ENCODE measurements around the gene HMGA1. TPM values are rescaled to one million over a fixed set of nuclear protein-coding genes. Genes with fewer than 3 reads are reported as not detected.

HMGA1 gene
- total RNA-seq, 4 donors from 2014 or later, result 8.1 to 24.5 (median 18.1) TPM

DNA sequence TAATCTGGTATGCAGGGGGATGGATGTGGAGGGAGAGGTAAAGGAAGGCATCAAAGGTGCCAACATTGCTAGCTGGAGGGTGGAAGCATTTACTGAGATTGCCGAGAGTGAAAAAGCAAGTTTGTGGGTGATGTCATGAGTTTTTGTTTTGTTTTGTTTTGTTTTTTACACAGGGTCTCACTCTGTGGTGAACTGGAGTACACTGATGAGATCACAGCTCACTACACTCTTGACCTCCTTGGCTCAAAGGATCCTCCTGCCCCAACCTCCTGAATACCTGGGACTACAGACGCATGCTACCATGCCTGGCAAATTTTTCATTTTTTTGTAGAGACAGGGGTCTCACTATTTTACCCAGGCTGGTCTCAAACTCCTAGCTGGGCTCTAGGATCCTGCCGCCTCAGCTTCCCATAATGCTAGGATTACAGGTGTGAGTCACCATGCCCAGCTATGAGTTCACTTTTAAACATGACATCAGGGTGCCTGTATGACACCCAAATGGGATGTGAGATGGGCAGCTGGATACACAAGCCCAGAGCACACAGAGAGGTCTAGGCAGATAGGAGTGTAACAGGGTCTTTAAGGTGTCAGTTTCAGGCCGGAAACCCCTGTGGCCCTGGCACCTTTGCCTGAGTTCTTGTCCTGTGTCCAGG, 35.1 kb upstream of the HMGA1 start:
- no peaks in the 10 kb centered on the region for H3K36me3 ChIP-seq
- no peak for TF ChIP-seq POLR2AphosphoS5 (IDR thresholded peaks at IDR 0.05)
- ATAC-seq, result no peak
- no peak overlapping the region for H3K4me3 ChIP-seq
- H3K27me3 ChIP-seq, result peaks cover 9% of the 10 kb centered on the region
- H3K27ac ChIP-seq, result no peak overlapping the region
- no peaks in the 10 kb centered on the region for H3K9me3 ChIP-seq
- H3K4me1 ChIP-seq, result peaks cover 0 to 3% (median 0%) of the 10 kb centered on the region in 3 donors
- WGBS, 2 donors (ENCODE audit: low coverage in 1 of 2), result 78 to 81% methylated on average over 2 of the region's 4 CpGs

DNA sequence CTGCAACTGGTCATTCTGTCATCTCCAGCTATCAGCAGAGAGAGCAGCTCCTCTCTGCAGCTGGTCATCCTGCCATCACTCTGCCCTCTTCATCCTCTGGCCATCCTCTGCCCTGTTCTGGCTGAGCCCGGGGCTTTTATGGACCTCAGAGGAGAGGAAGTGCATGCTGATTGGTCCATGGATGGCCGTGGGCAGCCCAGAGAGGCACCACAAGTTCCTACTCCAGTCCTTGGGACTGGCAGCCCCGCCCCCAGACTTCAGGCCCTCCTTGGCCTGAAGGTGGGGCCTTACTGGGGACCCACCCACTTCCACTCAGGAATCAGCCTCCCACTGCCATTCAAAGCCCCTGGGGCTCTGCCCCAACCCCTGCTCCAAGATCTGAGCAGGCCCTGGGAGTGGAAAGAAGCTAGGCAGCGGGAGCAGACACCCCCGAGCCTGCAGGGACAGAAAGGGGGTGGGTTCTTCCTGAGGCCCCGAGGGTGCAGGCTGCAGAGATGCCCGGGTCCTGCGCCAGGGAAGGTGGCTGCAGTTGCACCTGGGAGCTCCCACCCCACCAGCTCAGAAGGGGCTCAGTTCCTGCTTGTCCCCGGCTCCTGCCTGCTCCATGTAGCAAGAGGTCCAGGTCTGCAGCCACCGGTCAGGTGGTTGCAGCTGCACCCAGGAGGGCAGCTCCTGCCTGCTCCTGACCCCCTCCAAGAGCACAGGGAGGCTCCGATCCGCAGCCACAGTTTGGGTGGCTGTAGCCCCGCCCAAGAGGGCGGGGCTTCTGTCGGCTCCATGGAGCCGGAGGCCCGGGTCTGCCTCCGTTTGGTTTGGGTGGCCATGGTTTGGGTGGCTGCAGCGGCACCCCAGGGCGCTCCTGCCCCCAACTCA, 34.1 kb upstream of the HMGA1 start:
- Histone ChIP-seq H3K4me3 (no peak overlapping the region), H3K9me3 (no peaks in the 10 kb centered on the region), H3K27ac (no peak overlapping the region), H3K4me1 (no peaks in the 10 kb centered on the region), H3K36me3 (no peaks in the 10 kb centered on the region), H3K27me3 (peaks cover 9% of the 10 kb centered on the region)
- no CpG with 5 or more reads among the region's 20 CpGs for WGBS, 2 donors (ENCODE audit: low coverage in 1 of 2)
- TF ChIP-seq, protein P1, sequence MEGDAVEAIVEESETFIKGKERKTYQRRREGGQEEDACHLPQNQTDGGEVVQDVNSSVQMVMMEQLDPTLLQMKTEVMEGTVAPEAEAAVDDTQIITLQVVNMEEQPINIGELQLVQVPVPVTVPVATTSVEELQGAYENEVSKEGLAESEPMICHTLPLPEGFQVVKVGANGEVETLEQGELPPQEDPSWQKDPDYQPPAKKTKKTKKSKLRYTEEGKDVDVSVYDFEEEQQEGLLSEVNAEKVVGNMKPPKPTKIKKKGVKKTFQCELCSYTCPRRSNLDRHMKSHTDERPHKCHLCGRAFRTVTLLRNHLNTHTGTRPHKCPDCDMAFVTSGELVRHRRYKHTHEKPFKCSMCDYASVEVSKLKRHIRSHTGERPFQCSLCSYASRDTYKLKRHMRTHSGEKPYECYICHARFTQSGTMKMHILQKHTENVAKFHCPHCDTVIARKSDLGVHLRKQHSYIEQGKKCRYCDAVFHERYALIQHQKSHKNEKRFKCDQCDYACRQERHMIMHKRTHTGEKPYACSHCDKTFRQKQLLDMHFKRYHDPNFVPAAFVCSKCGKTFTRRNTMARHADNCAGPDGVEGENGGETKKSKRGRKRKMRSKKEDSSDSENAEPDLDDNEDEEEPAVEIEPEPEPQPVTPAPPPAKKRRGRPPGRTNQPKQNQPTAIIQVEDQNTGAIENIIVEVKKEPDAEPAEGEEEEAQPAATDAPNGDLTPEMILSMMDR (IDR thresholded peaks at IDR 0.05), result no peak
- TF ChIP-seq EP300 (IDR thresholded peaks at IDR 0.05) (no peak), POLR2AphosphoS5 (IDR thresholded peaks at IDR 0.05) (no peak), POLR2A (IDR thresholded peaks at IDR 0.05) (no peak)
- ATAC-seq, result no peak

DNA sequence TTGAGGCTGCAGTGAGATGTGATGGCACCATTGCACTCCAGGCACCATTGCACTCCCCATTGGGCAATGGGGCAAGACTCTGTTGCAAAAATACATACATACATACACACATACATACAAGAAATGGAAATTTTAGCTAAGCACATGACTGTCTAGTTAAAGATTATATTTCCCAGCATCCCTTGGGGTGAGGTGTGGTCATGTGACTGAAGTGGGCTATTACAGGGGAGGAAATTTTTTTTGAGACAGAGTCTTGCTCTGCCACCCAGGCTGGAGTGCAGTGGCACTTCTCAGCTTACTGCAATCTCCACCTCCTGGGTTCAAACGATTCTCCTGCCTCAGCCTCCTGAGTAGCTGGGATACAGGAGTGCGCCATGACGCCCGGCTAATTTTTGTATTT, 32.0 kb upstream of the HMGA1 start:
- ATAC-seq, result no peak
- Histone ChIP-seq H3K27me3 (peaks cover 9% of the 10 kb centered on the region), H3K4me3 (no peak overlapping the region), H3K27ac (no peak overlapping the region), H3K4me1 (no peaks in the 10 kb centered on the region), H3K36me3 (no peaks in the 10 kb centered on the region), H3K9me3 (no peaks in the 10 kb centered on the region)
- TF ChIP-seq, protein P1 (IDR thresholded peaks at IDR 0.05), result no peak
- no peak for TF ChIP-seq EP300 (IDR thresholded peaks at IDR 0.05)
- no peak for TF ChIP-seq POLR2A (IDR thresholded peaks at IDR 0.05)
- no peak for TF ChIP-seq POLR2AphosphoS5 (IDR thresholded peaks at IDR 0.05)
- WGBS, 2 donors (ENCODE audit: low coverage in 1 of 2), result 80% methylated on average over 1 of the region's 4 CpGs; no CpG with 5 or more reads in 1 of the 2 donors

DNA sequence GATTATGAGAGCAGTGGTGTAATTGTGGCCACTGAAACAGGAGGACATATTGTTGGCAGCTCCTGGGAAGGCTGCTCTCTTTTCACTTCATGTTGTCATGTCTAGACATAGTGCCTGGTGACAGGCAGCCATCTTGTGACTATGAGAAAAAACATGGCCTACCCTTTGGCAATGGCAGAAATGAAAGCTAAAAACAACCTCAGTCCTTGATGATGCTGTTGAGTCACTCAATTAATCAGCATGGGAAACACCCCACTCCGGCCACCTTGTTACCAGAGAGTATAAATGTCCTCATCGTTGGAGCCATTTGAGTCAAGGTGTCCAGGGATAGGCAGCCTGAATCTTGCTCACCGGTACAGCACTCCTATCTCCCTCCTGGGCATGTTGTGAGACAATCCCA, 31.2 kb upstream of the HMGA1 start:
- WGBS, 2 donors (ENCODE audit: low coverage in 1 of 2), result 75 to 100% methylated on average over 2 to 3 of the region's 3 CpGs
- H3K36me3 ChIP-seq, result no peaks in the 10 kb centered on the region
- ATAC-seq, result no peak
- no peaks in the 10 kb centered on the region for H3K4me1 ChIP-seq
- TF ChIP-seq POLR2A (IDR thresholded peaks at IDR 0.05) (no peak), POLR2AphosphoS5 (IDR thresholded peaks at IDR 0.05) (no peak)
- TF ChIP-seq, protein P1 (IDR thresholded peaks at IDR 0.05), result no peak
- no peak overlapping the region for H3K4me3 ChIP-seq
- H3K27ac ChIP-seq, result no peak overlapping the region
- no peaks in the 10 kb centered on the region for H3K9me3 ChIP-seq
- peaks cover 9% of the 10 kb centered on the region for H3K27me3 ChIP-seq

DNA sequence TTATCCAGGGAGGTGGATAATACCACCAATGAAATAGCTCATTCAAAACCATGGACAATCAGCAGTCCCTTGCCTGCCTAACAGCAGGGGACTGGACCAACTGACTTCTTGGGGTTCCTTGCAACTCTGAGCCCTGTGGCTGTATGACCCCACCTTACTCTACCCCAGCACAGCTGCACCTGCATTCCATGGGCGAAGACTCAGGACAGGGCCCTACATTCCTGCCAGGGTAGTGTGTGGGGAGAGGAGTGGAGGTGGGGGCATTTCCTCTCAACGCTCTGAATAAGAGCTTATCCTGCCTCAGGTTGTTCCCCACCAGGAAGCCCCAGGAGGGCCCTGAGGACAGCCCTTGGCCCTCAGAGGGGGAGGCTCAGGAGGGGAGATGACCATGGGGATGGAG, 30.8 kb upstream of the HMGA1 start:
- no peak overlapping the region for H3K4me3 ChIP-seq
- no CpG with 5 or more reads among the region's 2 CpGs for WGBS, 2 donors (ENCODE audit: low coverage in 1 of 2)
- H3K27ac ChIP-seq, result no peak overlapping the region
- no peaks in the 10 kb centered on the region for H3K9me3 ChIP-seq
- H3K4me1 ChIP-seq, result no peaks in the 10 kb centered on the region
- no peaks in the 10 kb centered on the region for H3K36me3 ChIP-seq
- no peak for TF ChIP-seq EP300 (IDR thresholded peaks at IDR 0.05)
- no peak for TF ChIP-seq POLR2A (IDR thresholded peaks at IDR 0.05)
- TF ChIP-seq, protein P1 (IDR thresholded peaks at IDR 0.05), result no peak
- TF ChIP-seq POLR2AphosphoS5 (IDR thresholded peaks at IDR 0.05), result no peak
- peaks cover 9% of the 10 kb centered on the region for H3K27me3 ChIP-seq
- ATAC-seq, result no peak
